ENCODE measurements around the gene EVI2B. TPM values are rescaled to one million over a fixed set of nuclear protein-coding genes. Genes with fewer than 3 reads are reported as not detected.
"Not testable (repeated sequence)": the region's sequence is repeated elsewhere in the genome, so short reads cannot be mapped to it uniquely, and the experiment has no call there.

EVI2B gene
- polyA plus RNA-seq, 1 donor from 2014 or later, result not detected

- TF ChIP-seq SMC3 (conservative IDR thresholded peaks at IDR 0.05; ENCODE audit: poor library complexity) (no peak), EP300 (conservative IDR thresholded peaks at IDR 0.05; ENCODE audit: poor library complexity, severe bottlenecking) (no peak), MXI1 (conservative IDR thresholded peaks at IDR 0.05; ENCODE audit: poor library complexity, severe bottlenecking) (no peak), TAF1 (IDR thresholded peaks at IDR 0.05; ENCODE audit: low read depth) (no peak), EZH2 (IDR thresholded peaks at IDR 0.05; ENCODE audit: borderline replicate concordance, insufficient read depth, low read length, poor library complexity, severe bottlenecking) (no peak), REST (IDR thresholded peaks at IDR 0.05; ENCODE audit: borderline replicate concordance) (no peak)
- no peaks in the 10 kb centered on the region for H3K36me3 ChIP-seq (ENCODE audit: insufficient read depth, low read length)
- H2AFZ ChIP-seq (ENCODE audit: low read depth, low read length), result no peak overlapping the region
- no peak overlapping the region for H3K4me2 ChIP-seq (ENCODE audit: low read length)
- H3K27ac ChIP-seq (ENCODE audit: low read length), result no peak overlapping the region
- no peaks in the 10 kb centered on the region for H3K9me3 ChIP-seq (ENCODE audit: low read length)
- H3F3A ChIP-seq (ENCODE audit: insufficient read depth, low read length, poor library complexity, severe bottlenecking), result no peaks in the 10 kb centered on the region
- no peak overlapping the region for H3K4me3 ChIP-seq (ENCODE audit: low read length)
- H3K79me2 ChIP-seq (replicated peaks; ENCODE audit: insufficient read depth, low read length), result no peaks in the 10 kb centered on the region
- H3K9me2 ChIP-seq (ENCODE audit: insufficient read depth, low read length), result no peaks in the 10 kb centered on the region
- no peak overlapping the region for H3K9ac ChIP-seq (ENCODE audit: low read length)
- H3K27me3 ChIP-seq (ENCODE audit: insufficient read depth, low read depth, low read length), result no peaks in the 10 kb centered on the region
- no peaks in the 10 kb centered on the region for H4K20me1 ChIP-seq (ENCODE audit: insufficient read depth)
These were observed 4.5 kb upstream of the EVI2B start for GRCh38 chr17:31318298-31318801.

DNA sequence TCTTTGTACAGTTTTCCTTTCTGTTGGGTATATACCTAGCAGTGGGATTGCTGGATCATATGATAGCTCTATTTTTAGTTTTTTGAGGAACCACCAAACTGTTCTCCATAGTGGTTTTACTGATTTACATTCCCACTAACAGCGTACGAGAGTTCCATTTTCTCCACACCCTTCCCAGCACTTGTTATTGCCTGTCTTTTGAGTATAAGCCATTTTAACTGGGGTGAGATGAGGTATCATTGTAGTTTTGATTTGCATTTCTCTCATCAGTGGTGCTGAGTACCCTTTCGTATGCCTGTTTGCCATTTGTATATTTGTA, 887 bp upstream of the EVI2B start:
- Histone ChIP-seq H3K27ac (ENCODE audit: low read length) (no peak overlapping the region), H4K20me1 (ENCODE audit: insufficient read depth) (no peaks in the 10 kb centered on the region)

GRCh38 chr17:31312223-31312622, 1.6 kb downstream of the EVI2B start:
- not testable (repeated sequence) for H3K79me2 ChIP-seq (replicated peaks; ENCODE audit: insufficient read depth, low read length); H3K9ac ChIP-seq (ENCODE audit: low read length); H3K9me2 ChIP-seq (ENCODE audit: insufficient read depth, low read length); H4K20me1 ChIP-seq (ENCODE audit: insufficient read depth); H3K9me3 ChIP-seq (ENCODE audit: low read length); H3F3A ChIP-seq (ENCODE audit: insufficient read depth, low read length, poor library complexity, severe bottlenecking); H2AFZ ChIP-seq (ENCODE audit: low read depth, low read length); H3K4me2 ChIP-seq (ENCODE audit: low read length); H3K27me3 ChIP-seq (ENCODE audit: insufficient read depth, low read depth, low read length); H3K27ac ChIP-seq (ENCODE audit: low read length); H3K36me3 ChIP-seq (ENCODE audit: insufficient read depth, low read length); H3K4me3 ChIP-seq (ENCODE audit: low read length)

More for the DNA sequence above, 887 bp upstream of the EVI2B start:
- no peak for TF ChIP-seq EP300 (conservative IDR thresholded peaks at IDR 0.05; ENCODE audit: poor library complexity, severe bottlenecking)
- Histone ChIP-seq H3K36me3 (ENCODE audit: insufficient read depth, low read length) (no peaks in the 10 kb centered on the region), H3K4me3 (ENCODE audit: low read length) (no peak overlapping the region), H3K9ac (ENCODE audit: low read length) (no peak overlapping the region), H3K27me3 (ENCODE audit: insufficient read depth, low read depth, low read length) (no peaks in the 10 kb centered on the region), H2AFZ (ENCODE audit: low read depth, low read length) (no peak overlapping the region), H3K79me2 (replicated peaks; ENCODE audit: insufficient read depth, low read length) (no peaks in the 10 kb centered on the region), H3F3A (ENCODE audit: insufficient read depth, low read length, poor library complexity, severe bottlenecking) (no peaks in the 10 kb centered on the region), H3K4me2 (ENCODE audit: low read length) (no peak overlapping the region), H3K9me3 (ENCODE audit: low read length) (no peaks in the 10 kb centered on the region), H3K9me2 (ENCODE audit: insufficient read depth, low read length) (no peaks in the 10 kb centered on the region)

DNA sequence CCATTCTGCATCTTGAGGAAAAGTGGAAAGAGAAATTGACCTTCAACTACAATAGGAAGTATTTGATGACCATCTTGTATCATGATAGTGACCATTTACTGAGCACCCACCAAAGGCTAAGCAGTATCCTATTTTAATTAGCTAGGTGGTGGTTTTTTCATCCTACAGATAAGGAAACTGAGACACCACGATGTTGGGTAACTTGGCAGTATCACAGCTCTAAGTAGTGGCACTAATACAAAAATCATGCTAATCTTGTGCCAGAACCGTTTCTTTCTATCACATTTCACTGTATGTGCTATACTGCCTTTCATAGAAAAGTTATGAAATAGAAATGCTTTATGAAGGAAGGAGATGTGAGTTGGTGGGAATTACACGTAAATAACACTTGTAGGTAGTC, 2.3 kb downstream of the EVI2B start:
- no peak overlapping the region for H3K4me2 ChIP-seq (ENCODE audit: low read length)
- H3K9me3 ChIP-seq (ENCODE audit: low read length), result no peaks in the 10 kb centered on the region
- H3K36me3 ChIP-seq (ENCODE audit: insufficient read depth, low read length), result no peaks in the 10 kb centered on the region
- no peaks in the 10 kb centered on the region for H3K9me2 ChIP-seq (ENCODE audit: insufficient read depth, low read length)
- H4K20me1 ChIP-seq (ENCODE audit: insufficient read depth), result no peaks in the 10 kb centered on the region
- no peaks in the 10 kb centered on the region for H3K79me2 ChIP-seq (replicated peaks; ENCODE audit: insufficient read depth, low read length)
- H3K27me3 ChIP-seq (ENCODE audit: insufficient read depth, low read depth, low read length), result no peaks in the 10 kb centered on the region
- no peak overlapping the region for H2AFZ ChIP-seq (ENCODE audit: low read depth, low read length)
- H3K4me3 ChIP-seq (ENCODE audit: low read length), result no peak overlapping the region
- H3K9ac ChIP-seq (ENCODE audit: low read length), result no peak overlapping the region
- H3F3A ChIP-seq (ENCODE audit: insufficient read depth, low read length, poor library complexity, severe bottlenecking), result no peaks in the 10 kb centered on the region
- no peak overlapping the region for H3K27ac ChIP-seq (ENCODE audit: low read length)
- TF ChIP-seq RAD21 (conservative IDR thresholded peaks at IDR 0.05), result no peak
- no peak for TF ChIP-seq SMC3 (conservative IDR thresholded peaks at IDR 0.05; ENCODE audit: poor library complexity)
- TF ChIP-seq REST (IDR thresholded peaks at IDR 0.05; ENCODE audit: borderline replicate concordance), result no peak
- no peak for TF ChIP-seq POLR2AphosphoS5 (IDR thresholded peaks at IDR 0.05)
- no peak for TF ChIP-seq TAF1 (IDR thresholded peaks at IDR 0.05; ENCODE audit: low read depth)
- TF ChIP-seq EZH2 (IDR thresholded peaks at IDR 0.05; ENCODE audit: borderline replicate concordance, insufficient read depth, low read length, poor library complexity, severe bottlenecking), result no peak
- no peak for TF ChIP-seq MXI1 (conservative IDR thresholded peaks at IDR 0.05; ENCODE audit: poor library complexity, severe bottlenecking)
- TF ChIP-seq EP300 (conservative IDR thresholded peaks at IDR 0.05; ENCODE audit: poor library complexity, severe bottlenecking), result no peak
